Measurements from ENCODE around the gene ORAI2. TPM values are rescaled to one million over a fixed set of nuclear protein-coding genes. Genes with fewer than 3 reads are reported as not detected.

ORAI2 gene
- total and polyA plus RNA-seq, 2 of the 13 experiments (the other 11 are each of a cell fraction or from before 2014, with no cell fraction given): 3.0 to 6.0 TPM

DNA sequence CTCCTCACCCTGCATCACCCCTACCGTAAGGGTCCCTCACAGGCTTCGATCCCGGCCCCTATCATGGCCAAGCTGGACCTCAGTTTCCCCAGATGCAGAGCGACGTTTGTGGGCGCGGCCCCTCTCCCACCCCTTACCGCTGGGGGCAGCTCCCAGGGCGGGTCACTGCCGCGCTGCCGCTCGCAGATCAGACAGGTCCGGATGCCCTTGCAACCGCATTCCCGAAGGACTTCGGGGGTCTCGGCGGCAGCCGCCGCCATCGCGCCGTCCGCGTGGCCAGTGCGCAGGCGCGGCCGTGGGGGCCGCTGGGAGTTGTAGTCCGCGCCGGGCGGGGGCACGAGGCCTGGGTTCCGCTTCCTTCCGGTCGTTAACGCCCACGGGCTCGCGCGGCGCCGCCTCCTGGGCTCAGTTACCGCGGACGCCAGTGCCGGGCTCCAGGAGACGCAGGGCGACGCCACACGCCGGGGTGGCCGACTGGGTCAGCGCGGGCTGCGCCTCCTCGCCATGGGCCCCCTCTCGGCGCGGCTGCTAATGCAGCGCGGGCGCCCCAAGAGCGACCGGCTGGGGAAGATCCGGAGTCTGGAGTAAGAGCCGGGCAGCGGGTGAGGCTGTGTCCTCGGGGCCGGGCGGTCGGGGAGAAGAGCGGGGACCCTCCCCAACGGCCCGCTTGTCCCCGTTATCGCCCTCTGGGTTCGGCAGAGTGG lies 31.4 kb downstream of the ORAI2 start, which contains the start of the genes ALKBH4 and LRWD1 (continued):
- TF ChIP-seq, protein P1, sequence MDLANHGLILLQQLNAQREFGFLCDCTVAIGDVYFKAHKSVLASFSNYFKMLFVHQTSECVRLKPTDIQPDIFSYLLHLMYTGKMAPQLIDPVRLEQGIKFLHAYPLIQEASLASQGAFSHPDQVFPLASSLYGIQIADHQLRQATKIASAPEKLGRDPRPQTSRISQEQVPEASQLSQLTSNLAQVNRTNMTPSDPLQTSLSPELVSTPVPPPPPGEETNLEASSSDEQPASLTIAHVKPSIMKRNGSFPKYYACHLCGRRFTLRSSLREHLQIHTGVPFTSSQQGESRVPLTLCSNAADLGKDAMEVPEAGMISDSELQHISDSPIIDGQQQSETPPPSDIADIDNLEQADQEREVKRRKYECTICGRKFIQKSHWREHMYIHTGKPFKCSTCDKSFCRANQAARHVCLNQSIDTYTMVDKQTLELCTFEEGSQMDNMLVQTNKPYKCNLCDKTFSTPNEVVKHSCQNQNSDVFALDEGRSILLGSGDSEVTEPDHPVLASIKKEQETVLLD (CRISPR knock-in tag; IDR thresholded peaks at IDR 0.05; ENCODE audit: low read depth): no peak

DNA sequence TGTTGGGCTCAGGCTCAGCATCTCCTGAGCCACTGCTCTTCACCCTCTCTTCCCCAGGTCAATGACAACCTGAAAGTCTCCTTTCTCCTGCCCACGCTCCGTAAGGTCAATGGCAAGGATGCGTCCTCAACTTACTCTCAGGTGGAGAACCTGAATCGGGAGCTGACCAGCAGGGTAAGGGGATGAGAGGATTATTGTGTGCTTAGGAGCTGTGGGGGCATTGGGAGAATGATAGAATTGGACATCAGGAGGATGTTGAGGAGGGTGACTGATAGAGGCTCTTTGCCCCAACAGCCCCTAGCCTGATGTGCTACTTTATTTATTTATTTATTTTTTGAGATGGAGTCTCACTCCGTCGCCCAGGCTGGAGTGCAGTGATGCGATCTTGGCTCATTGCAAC lies 32.7 kb downstream of the ORAI2 start:
- no peak for FAIRE-seq
- ChIA-PET CTCF (ENCODE audit: low intra/inter-chr PET ratio, low total read pairs) (no interaction called here), POLR2A (interaction anchor here (1.9 kb wide), 1 partner anchor 14 kb away, joined by 5 read pairs; no protein-coding TSS in a partner anchor)
- intact Hi-C loops (cut with micrococcal nuclease; ENCODE audit: unreplicated experiment): no loop called here
- no peak for ATAC-seq
- Histone ChIP-seq H3K4me1 (ENCODE audit: insufficient read depth, low read length) (peaks cover 31% of the 10 kb centered on the region), H3K4me3 (replicated peaks in 1 of 3; ENCODE audit: insufficient read depth in 1 of 3, low read depth in 2 of 3, low read length in 3 of 3) (peak overlapping the region in 1 of 3 experiments; percentile 100; a peak in 2 of 6 replicates), H4K20me1 (ENCODE audit: insufficient read depth, low read length) (no peaks in the 10 kb centered on the region), H3K79me2 (ENCODE audit: insufficient read depth, low read length) (peaks cover 14% of the 10 kb centered on the region), H3K4me2 (ENCODE audit: low read depth, low read length) (peak overlapping the region; percentile 87), H3K27ac (ENCODE audit: extremely low read length, insufficient read depth, low read length) (no peak overlapping the region), H3K9me3 (ENCODE audit: low read length) (no peaks in the 10 kb centered on the region), H3K36me3 (replicated peaks in 1 of 2; ENCODE audit: control insufficient read depth in 1 of 2, insufficient read depth in 2 of 2, low read length in 2 of 2) (peaks cover 0 to 2% of the 10 kb centered on the region in 2 experiments; a peak in 2 of 5 replicates), H2AFZ (ENCODE audit: low read length) (no peak overlapping the region), H3K9ac (ENCODE audit: insufficient read depth, low read depth, low read length) (no peak overlapping the region), H3K27me3 (ENCODE audit: control insufficient read depth in 1 of 2, insufficient read depth in 2 of 2, low read length in 2 of 2) (peaks cover 0 to 5% of the 10 kb centered on the region in 2 experiments; a peak in 2 of 5 replicates)
- in situ Hi-C loops (cut with HindIII; ENCODE audit: extremely low pct_ligation_motif_present, low pct_unique_long_range_greater_than_20kb): no loop called here
- no peak for DNase-seq (ENCODE audit: low spot score)
- no peak for TF ChIP-seq KLF11 (CRISPR knock-in tag; IDR thresholded peaks at IDR 0.05)
- TF ChIP-seq, protein P2, sequence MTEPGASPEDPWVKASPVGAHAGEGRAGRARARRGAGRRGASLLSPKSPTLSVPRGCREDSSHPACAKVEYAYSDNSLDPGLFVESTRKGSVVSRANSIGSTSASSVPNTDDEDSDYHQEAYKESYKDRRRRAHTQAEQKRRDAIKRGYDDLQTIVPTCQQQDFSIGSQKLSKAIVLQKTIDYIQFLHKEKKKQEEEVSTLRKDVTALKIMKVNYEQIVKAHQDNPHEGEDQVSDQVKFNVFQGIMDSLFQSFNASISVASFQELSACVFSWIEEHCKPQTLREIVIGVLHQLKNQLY (CRISPR knock-in tag; IDR thresholded peaks at IDR 0.05): no peak
- no peak for TF ChIP-seq GLI4 (CRISPR knock-in tag; IDR thresholded peaks at IDR 0.05; ENCODE audit: borderline replicate concordance)
- no peak for TF ChIP-seq DNMT3B (CRISPR knock-in tag; conservative IDR thresholded peaks at IDR 0.05)
- no peak for TF ChIP-seq ZBTB7B (CRISPR knock-in tag; IDR thresholded peaks at IDR 0.05)
- over 99% methylated on average over 7 of the region's 7 CpGs for WGBS (ENCODE audit: low lambda C conversion rate)
- BruUV-seq (replicated peaks): no TSS peak

Data from HepG2 (cell line).